Gastroesophageal sphincter (tissue), 4 donors: ENCODE results near the gene COA8. TPM values are rescaled to one million over a fixed set of nuclear protein-coding genes. Genes with fewer than 3 reads are reported as not detected.

ENCODE experiments used
- ATAC-seq: fragments of 150-250 bp; one replicate; pipeline ENCODE4 v1.9.1; 2016; ENCODE audit warnings: mild to moderate bottlenecking, moderate library complexity
- H3K27ac ChIP-seq, 4 donors: fragments of 200-600 bp; sonication (generic) in 3 of 4; 1 replicate in 3 of 4; 2 replicates in 1 of 4; pipeline ENCODE4 v1.5.1; 2016 to 2019
- H3K27me3 ChIP-seq: fragments of 200-600 bp; sonication (generic); one replicate; pipeline ENCODE4 v1.5.1; 2019
- H3K36me3 ChIP-seq, 2 donors: fragments of 200-600 bp; sonication (generic); one replicate each; pipeline ENCODE4 v1.5.1; 2019; ENCODE audit warnings: control low read depth in 1 of 2
- H3K4me1 ChIP-seq, 3 donors: fragments of 200-600 bp; sonication (generic); 1 replicate in 2 of 3; 2 replicates in 1 of 3; pipeline ENCODE4 v1.5.1; 2016 to 2019; ENCODE audit warnings: control low read depth in 2 of 3
- H3K4me3 ChIP-seq, 2 donors: fragments of 200-600 bp; sonication (generic); one replicate each; pipeline ENCODE4 v1.5.1; 2019; ENCODE audit warnings: mild to moderate bottlenecking in 1 of 2, moderate library complexity in 1 of 2
- H3K9me3 ChIP-seq, 3 donors: fragments of 200-600 bp; sonication (generic); one replicate each; pipeline ENCODE4 v1.5.1; 2017 to 2019; ENCODE audit warnings: control low read depth in 2 of 3
- EP300 ChIP-seq: sonication (generic); formaldehyde crosslinking; IDR thresholded peaks from one replicate; pipeline ENCODE4 v1.6.1; 2017; ENCODE audit warnings: antibody characterized with exemption, mild to moderate bottlenecking
- POLR2A ChIP-seq, 2 donors: fragments of 450-650 bp; IDR thresholded peaks; one replicate each; pipeline ENCODE4 v1.6.1; 2017; ENCODE audit warnings: antibody characterized with exemption in 2 of 2, mild to moderate bottlenecking in 2 of 2, moderate library complexity in 1 of 2
- POLR2AphosphoS5 ChIP-seq: sonication (generic); formaldehyde crosslinking; IDR thresholded peaks from one replicate; pipeline ENCODE4 v1.6.1; 2017; ENCODE audit warnings: antibody characterized with exemption
- WGBS, 2 donors: methylation state at CpG; one replicate each; pipeline ENCODE4 v1.1.5; 2018; ENCODE audit warnings: low coverage in 1 of 2; 5-methylcytosine and 5-hydroxymethylcytosine counted together
- total RNA-seq, 4 donors: library from RNA; depleted of rRNA; stranded (reverse); fragments of >200 nt; gene quantifications; one replicate each; pipeline ENCODE4 v1.1.0, GENCODE V29; 2016
- TF ChIP-seq, protein P1 (sequence below), 4 experiments: fragments of 200-600 bp in 2 of 4; fragments of 450-650 bp in 2 of 4; sonication (generic) in 1 of 4; IDR thresholded peaks; one replicate each; pipeline ENCODE4 v1.5.1; 2017 to 2019; ENCODE audit warnings: antibody characterized with exemption in 4 of 4, mild to moderate bottlenecking in 2 of 4, moderate library complexity in 2 of 4

Gene COA8, protein sequence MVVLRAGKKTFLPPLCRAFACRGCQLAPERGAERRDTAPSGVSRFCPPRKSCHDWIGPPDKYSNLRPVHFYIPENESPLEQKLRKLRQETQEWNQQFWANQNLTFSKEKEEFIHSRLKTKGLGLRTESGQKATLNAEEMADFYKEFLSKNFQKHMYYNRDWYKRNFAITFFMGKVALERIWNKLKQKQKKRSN
- 10 to 100 TPM; 25.8 to 41.4 (median 28.4) TPM for total RNA-seq

DNA sequence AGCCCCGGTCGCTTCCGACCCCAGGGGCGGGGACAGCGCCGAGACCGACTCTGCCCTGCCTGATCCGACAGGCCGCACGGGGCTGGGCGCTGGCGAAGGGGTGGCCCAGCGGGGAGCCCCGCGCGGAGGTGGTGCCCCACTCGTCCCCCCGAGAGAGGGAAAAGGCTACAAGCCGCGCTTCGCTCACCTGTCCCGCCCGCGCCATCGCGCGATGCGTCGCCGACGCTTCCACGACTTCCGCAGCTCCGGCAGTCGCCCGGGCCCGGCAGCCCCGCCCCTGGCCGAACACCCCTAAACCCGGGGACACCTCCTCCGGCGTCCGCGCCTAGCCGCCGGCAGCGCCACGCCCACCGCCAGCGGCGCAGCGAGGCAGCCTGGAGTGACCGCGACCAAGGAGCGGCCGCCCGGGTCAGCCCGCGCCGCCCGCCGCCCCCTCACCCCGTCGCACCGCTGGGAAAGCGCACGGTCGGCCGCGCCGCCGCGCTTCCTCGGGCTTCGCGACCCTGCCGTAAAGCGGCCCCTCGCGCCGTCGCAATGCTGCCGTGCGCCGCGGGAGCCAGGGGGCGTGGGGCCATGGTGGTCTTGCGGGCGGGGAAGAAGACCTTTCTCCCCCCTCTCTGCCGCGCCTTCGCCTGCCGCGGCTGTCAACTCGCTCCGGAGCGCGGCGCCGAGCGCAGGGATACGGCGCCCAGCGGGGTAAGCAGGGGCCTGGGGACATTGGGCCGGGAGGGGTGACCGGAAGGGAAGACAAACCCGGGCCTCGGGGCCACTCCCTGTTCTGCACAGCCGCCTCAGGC, at the start of gene COA8, which contains the start of gene BAG5:
COA8 (plus strand) TSS at position 532 of the 797 bp plus-strand sequence; CDS start at position 574, 42 bp downstream.
BAG5 (minus strand) TSS at position 229 of the 797 bp plus-strand sequence. CDS start 1,493 bp downstream, outside the sequence.
- Histone ChIP-seq H3K9me3 (no peaks in the 10 kb centered on the region), H3K4me1 (peaks cover 9 to 87% (median 39%) of the 10 kb centered on the region in 3 donors), H3K4me3 (peak within 1 kb of the TSS; percentile 62 to 76), H3K36me3 (peaks cover 0 to 16% of the 10 kb centered on the region in 2 donors), H3K27me3 (no peaks in the 10 kb centered on the region), H3K27ac (peak within 1 kb of the TSS; percentile 89 to 99 (median 95))
- TF ChIP-seq, protein P1, sequence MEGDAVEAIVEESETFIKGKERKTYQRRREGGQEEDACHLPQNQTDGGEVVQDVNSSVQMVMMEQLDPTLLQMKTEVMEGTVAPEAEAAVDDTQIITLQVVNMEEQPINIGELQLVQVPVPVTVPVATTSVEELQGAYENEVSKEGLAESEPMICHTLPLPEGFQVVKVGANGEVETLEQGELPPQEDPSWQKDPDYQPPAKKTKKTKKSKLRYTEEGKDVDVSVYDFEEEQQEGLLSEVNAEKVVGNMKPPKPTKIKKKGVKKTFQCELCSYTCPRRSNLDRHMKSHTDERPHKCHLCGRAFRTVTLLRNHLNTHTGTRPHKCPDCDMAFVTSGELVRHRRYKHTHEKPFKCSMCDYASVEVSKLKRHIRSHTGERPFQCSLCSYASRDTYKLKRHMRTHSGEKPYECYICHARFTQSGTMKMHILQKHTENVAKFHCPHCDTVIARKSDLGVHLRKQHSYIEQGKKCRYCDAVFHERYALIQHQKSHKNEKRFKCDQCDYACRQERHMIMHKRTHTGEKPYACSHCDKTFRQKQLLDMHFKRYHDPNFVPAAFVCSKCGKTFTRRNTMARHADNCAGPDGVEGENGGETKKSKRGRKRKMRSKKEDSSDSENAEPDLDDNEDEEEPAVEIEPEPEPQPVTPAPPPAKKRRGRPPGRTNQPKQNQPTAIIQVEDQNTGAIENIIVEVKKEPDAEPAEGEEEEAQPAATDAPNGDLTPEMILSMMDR (IDR thresholded peaks at IDR 0.05), result peak in 3 of 4 experiments; percentile 24 to 52 (median 29)
- TF ChIP-seq EP300 (no peak), POLR2A (IDR thresholded peaks at IDR 0.05) (peak; percentile 81 to 82), POLR2AphosphoS5 (peak; percentile 86)
- WGBS, 2 donors, result no CpG with 5 or more reads among the region's 109 CpGs
- ATAC-seq, result peak; percentile 79

DNA sequence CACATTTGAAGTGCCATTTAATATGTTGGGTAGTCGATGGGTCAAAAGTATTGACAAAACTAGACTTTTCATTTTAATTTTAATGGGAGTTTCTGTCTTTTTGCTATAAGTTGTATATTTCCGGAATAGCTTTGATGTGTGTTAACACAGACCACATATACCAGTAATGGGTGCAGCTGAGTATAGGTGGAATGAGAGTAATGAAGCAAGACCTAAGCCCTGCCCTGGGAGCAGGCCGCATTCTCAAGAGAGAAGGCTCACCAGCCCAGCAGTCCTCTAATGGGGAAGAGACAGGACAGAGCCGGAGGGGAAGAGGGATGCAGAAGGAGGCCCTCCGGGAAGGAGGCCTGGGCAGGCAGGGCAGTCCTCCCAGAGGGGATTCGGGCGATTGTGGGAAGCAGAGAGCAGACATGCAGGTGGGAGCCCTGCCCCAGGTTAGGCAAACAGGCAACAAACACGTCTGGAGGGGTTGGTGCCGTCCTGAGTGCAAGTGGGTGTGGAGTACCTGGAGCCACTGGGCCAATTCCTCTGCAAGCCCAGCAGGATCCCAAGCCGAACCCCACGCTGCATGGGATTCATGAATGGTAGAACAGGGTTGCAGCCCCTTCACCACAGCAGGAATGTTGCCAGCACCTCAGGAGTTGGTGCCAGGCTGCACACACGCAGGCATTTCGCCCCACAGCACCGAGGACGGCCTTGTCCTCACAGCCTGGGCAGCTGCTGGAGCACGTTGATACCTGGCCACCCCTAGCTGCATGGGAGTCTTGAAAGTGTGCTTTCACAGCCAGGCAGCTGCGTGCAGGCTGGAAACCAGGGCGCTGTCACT, 48.0 kb upstream of the COA8 start:
- 85 to 89% methylated on average over 4 to 7 of the region's 18 CpGs for WGBS, 2 donors
- H3K27ac ChIP-seq, result peak overlapping the region in 2 of 4 donors; percentile 30 to 99

DNA sequence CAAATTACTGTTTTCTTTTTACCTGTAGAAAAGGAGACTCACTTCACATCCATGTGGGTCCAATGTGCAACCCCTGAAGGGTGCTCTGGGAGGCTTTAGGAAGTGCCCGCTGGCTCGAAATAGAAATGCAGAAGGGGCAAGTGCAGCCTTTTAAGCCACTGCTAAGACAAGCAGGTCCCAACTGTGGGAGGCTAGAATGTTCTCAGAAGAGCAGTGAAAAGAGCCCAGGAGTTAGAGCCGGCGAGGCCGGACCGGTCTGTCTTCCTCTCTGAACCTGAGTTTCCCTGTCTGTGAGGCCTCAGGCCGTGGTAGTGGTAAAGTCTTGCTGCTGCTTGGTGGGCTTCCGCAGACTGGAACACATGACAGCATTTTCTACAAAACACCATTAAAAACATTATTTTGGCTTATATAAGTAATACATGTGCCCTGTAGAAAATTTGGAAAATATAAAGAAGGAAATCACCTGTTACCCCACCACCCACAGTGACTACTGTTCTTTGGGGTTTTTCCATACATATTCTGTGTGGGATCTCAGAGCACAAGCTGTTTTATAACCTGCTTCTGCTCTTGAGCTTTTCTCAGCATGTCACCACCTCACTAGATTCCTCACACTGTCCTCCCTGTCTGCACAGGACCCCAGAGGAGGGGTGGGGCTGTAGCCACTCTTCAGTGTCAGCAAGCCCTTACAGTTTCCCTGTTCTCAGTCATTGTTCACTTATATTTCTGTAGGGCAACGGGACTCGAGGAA, 46.2 kb upstream of the COA8 start:
- TF ChIP-seq, protein P1 (IDR thresholded peaks at IDR 0.05), result no peak
- no peak for TF ChIP-seq EP300
- no peak for TF ChIP-seq POLR2AphosphoS5
- TF ChIP-seq POLR2A (IDR thresholded peaks at IDR 0.05), result no peak
- no peak for ATAC-seq
- Histone ChIP-seq H3K27me3 (no peaks in the 10 kb centered on the region), H3K27ac (peak overlapping the region in 3 of 4 donors; percentile 97 to 99 (median 99)), H3K9me3 (no peaks in the 10 kb centered on the region), H3K4me1 (peaks cover 3 to 65% (median 43%) of the 10 kb centered on the region in 3 donors), H3K36me3 (peaks cover 0 to 16% of the 10 kb centered on the region in 2 donors), H3K4me3 (no peak overlapping the region)
- WGBS, 2 donors, result 75 to 85% methylated on average over 2 to 6 of the region's 10 CpGs

More for the DNA sequence above, 48.0 kb upstream of the COA8 start:
- no peaks in the 10 kb centered on the region for H3K9me3 ChIP-seq
- TF ChIP-seq, protein P1 (IDR thresholded peaks at IDR 0.05), result no peak
- TF ChIP-seq POLR2A (IDR thresholded peaks at IDR 0.05) (no peak), POLR2AphosphoS5 (no peak), EP300 (no peak)
- H3K36me3 ChIP-seq, result peaks cover 0 to 25% of the 10 kb centered on the region in 2 donors
- peaks cover 3 to 47% (median 33%) of the 10 kb centered on the region in 3 donors for H3K4me1 ChIP-seq
- H3K4me3 ChIP-seq, result no peak overlapping the region
- ATAC-seq, result no peak
- H3K27me3 ChIP-seq, result no peaks in the 10 kb centered on the region

DNA sequence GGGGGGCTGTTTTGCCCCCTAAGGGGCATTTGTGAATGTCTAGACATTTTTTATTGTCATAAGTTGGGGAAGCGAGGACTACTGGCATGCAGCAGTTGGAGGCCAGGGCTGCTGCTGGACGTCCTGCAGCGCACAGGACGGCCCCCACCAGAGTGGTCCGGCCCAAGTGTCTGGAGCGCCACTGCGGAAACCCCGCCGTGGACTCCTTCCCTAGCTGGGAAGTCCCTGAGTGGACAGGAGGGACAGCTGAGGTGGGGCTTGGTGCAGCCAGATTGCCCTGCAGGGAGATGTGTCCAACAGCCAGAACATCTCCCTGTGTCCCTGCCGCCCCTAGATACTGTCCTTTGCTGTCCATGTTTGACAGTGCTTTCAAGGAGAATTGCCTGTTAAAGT, 45.6 kb upstream of the COA8 start:
- H3K36me3 ChIP-seq, result peaks cover 0 to 14% of the 10 kb centered on the region in 2 donors
- TF ChIP-seq EP300 (no peak), POLR2A (IDR thresholded peaks at IDR 0.05) (no peak), POLR2AphosphoS5 (no peak)
- TF ChIP-seq, protein P1 (IDR thresholded peaks at IDR 0.05), result no peak
- peaks cover 3 to 70% (median 43%) of the 10 kb centered on the region in 3 donors for H3K4me1 ChIP-seq
- H3K27ac ChIP-seq, result peak overlapping the region in 3 of 4 donors; percentile 97 to 99 (median 99)
- 70 to 83% methylated on average over 1 to 4 of the region's 10 CpGs for WGBS, 2 donors
- H3K9me3 ChIP-seq, result no peaks in the 10 kb centered on the region
- no peak overlapping the region for H3K4me3 ChIP-seq
- no peaks in the 10 kb centered on the region for H3K27me3 ChIP-seq
- ATAC-seq, result no peak
